ENCODE results near the gene STXBP5L. TPM values are rescaled to one million over a fixed set of nuclear protein-coding genes. Genes with fewer than 3 reads are reported as not detected.

The STXBP5L gene
- total RNA-seq: not detected

- no peak for TF ChIP-seq CTCF (IDR thresholded peaks at IDR 0.05; ENCODE audit: low read depth)
These were observed at the start of gene STXBP5L for GRCh38 chr3:120908030-120908794. STXBP5L (plus strand) TSS chr3:120908205; CDS start chr3:120909579, 1,374 bp downstream.

GRCh38 chr3:120858521-120858920 is 49.5 kb upstream of the STXBP5L start:
- TF ChIP-seq CTCF (IDR thresholded peaks at IDR 0.05; ENCODE audit: low read depth): no peak

- no peak for TF ChIP-seq CTCF (IDR thresholded peaks at IDR 0.05; ENCODE audit: low read depth)
These were observed 43.5 kb upstream of the STXBP5L start for GRCh38 chr3:120864541-120864940.

GRCh38 chr3:120875507-120875906 is 32.5 kb upstream of the STXBP5L start:
- no peak for TF ChIP-seq CTCF (IDR thresholded peaks at IDR 0.05; ENCODE audit: low read depth)

GRCh38 chr3:120875989-120876388 is 32.0 kb upstream of the STXBP5L start:
- no peak for TF ChIP-seq CTCF (IDR thresholded peaks at IDR 0.05; ENCODE audit: low read depth)

GRCh38 chr3:120879411-120879810 is 28.6 kb upstream of the STXBP5L start:
- no peak for TF ChIP-seq CTCF (IDR thresholded peaks at IDR 0.05; ENCODE audit: low read depth)

GRCh38 chr3:120892921-120893320 is 15.1 kb upstream of the STXBP5L start:
- no peak for TF ChIP-seq CTCF (IDR thresholded peaks at IDR 0.05; ENCODE audit: low read depth)
